GM12878 (cell line): ENCODE data around the gene MXI1. TPM values are rescaled to one million over a fixed set of nuclear protein-coding genes. Genes with fewer than 3 reads are reported as not detected.

Experiments used
- ATAC-seq: fragments of 200-7000 bp; cut with Tn5 transposase; 3 replicates; pipeline ENCODE4 v1.9.1; 2020; ENCODE audit warnings: mild to moderate bottlenecking, moderate library complexity
- BruUV-seq: library from RNA; stranded (reverse); fragments of 400-500 nt; replicated peaks from 2 replicates; lab custom pipeline; 2021; lab: Mats Ljungman, UMichigan
- CTCF ChIA-PET: fragments of 300-600 bp; sonication (Branson Sonifier 250); formaldehyde crosslinking; extraction: SDS; loops from one replicate; lab custom pipeline; 2021; ENCODE audit warnings: inconsistent platforms; lab: Yijun Ruan, JAX
- POLR2A ChIA-PET: fragments of 350-600 bp; formaldehyde crosslinking; extraction: SDS; loops from one replicate; lab custom pipeline; 2021; ENCODE audit warnings: inconsistent platforms; lab: Charles Lee
- RAD21 ChIA-PET: fragments of 300-600 bp; sonication (Branson Sonifier 250); formaldehyde crosslinking; loops from one replicate; lab custom pipeline; 2023; ENCODE audit warnings: antibody characterized with exemption; ENCODE audit not compliant: unreplicated experiment; lab: Charles Lee
- SMC1A ChIA-PET: fragments of 300-600 bp; sonication (Branson Sonifier 250); formaldehyde crosslinking; loops from one replicate; lab custom pipeline; 2023; ENCODE audit not compliant: unreplicated experiment, uncharacterized antibody; lab: Charles Lee
- DNase-seq: peaks from one replicate; pipeline ENCODE4 v3.0.0-alpha.2; 2011; ENCODE audit warnings: low read depth, low spot score
- FAIRE-seq: peaks from 3 replicates; lab custom pipeline; 2011; peaks lifted over from hg19 to GRCh38; lab: Jason Lieb, UNC
- H2AFZ ChIP-seq: 2 replicates; pipeline ENCODE4 v1.6.0; 2011; ENCODE audit warnings: low read depth, low read length, control low read depth; ENCODE audit not compliant: control insufficient read depth
- H3K27ac ChIP-seq: 2 replicates; pipeline ENCODE4 v1.5.1; 2011; ENCODE audit warnings: control low read depth; ENCODE audit not compliant: control insufficient read depth, insufficient read depth
- H3K27me3 ChIP-seq, 2 experiments: replicated peaks in 1 of 2; 2 replicates each; pipeline versions ENCODE4 v1.6.0 to v1.6.1; 2011; ENCODE audit warnings: low read length in 1 of 2; ENCODE audit not compliant: control insufficient read depth in 2 of 2, insufficient read depth in 2 of 2
- H3K36me3 ChIP-seq, 2 experiments: 2 replicates each; pipeline ENCODE4 v1.5.1; 2011; ENCODE audit warnings: low read length in 1 of 2; ENCODE audit not compliant: control insufficient read depth in 2 of 2, insufficient read depth in 2 of 2
- H3K4me1 ChIP-seq: 2 replicates; pipeline ENCODE4 v1.6.1; 2011; ENCODE audit warnings: mild to moderate bottlenecking, low read length, moderate library complexity, mixed read lengths; ENCODE audit not compliant: control insufficient read depth, insufficient read depth
- H3K4me2 ChIP-seq: 2 replicates; pipeline ENCODE4 v1.6.0; 2011; ENCODE audit warnings: control low read depth; ENCODE audit not compliant: control insufficient read depth, insufficient read depth
- H3K4me3 ChIP-seq: fragments of 200-600 bp; sonication (generic); 2 replicates; pipeline ENCODE4 v1.5.1; 2016
- H3K79me2 ChIP-seq: 2 replicates; pipeline ENCODE4 v1.6.0; 2011; ENCODE audit warnings: low read length; ENCODE audit not compliant: control insufficient read depth, insufficient read depth
- H3K9ac ChIP-seq: 2 replicates; pipeline ENCODE4 v1.8.0; 2011; ENCODE audit warnings: low read length, control low read depth, mixed read lengths; ENCODE audit not compliant: control insufficient read depth, insufficient read depth
- H3K9me3 ChIP-seq: replicated peaks from 3 replicates; pipeline ENCODE4 v1.5.1; 2011; ENCODE audit warnings: mild to moderate bottlenecking, low read length; ENCODE audit not compliant: control insufficient read depth, insufficient read depth
- H4K20me1 ChIP-seq: 2 replicates; pipeline ENCODE4 v1.6.0; 2011; ENCODE audit not compliant: control insufficient read depth, insufficient read depth
- ASH2L ChIP-seq: fragments of 300-600, 200-600 bp; sonication (generic); IDR thresholded peaks from 2 replicates; pipeline ENCODE4 v1.6.1; 2017; ENCODE audit warnings: low read depth, mild to moderate bottlenecking, borderline replicate concordance
- BCL11A ChIP-seq: IDR thresholded peaks from 2 replicates; pipeline ENCODE4 v1.6.1; 2011; ENCODE audit warnings: low read depth, low read length
- FOXM1 ChIP-seq: IDR thresholded peaks from 2 replicates; pipeline ENCODE4 v1.6.1; 2012; ENCODE audit warnings: low read depth, mild to moderate bottlenecking, inconsistent platforms, low read length, moderate library complexity
- JUNB ChIP-seq: IDR thresholded peaks from 2 replicates; pipeline ENCODE4 v1.6.1; 2016; ENCODE audit warnings: antibody characterized with exemption, mild to moderate bottlenecking
- MEF2B ChIP-seq: fragments of 450-650 bp; IDR thresholded peaks from 2 replicates; pipeline ENCODE4 v1.6.1; 2018; ENCODE audit warnings: mild to moderate bottlenecking, moderate library complexity; ENCODE audit not compliant: partially characterized antibody, poor library complexity, severe bottlenecking
- NFIC ChIP-seq: IDR thresholded peaks from 2 replicates; pipeline ENCODE4 v1.6.1; 2012; ENCODE audit warnings: low read depth, mild to moderate bottlenecking, inconsistent platforms, low read length, moderate library complexity
- RAD51 ChIP-seq: fragments of 450-650 bp; IDR thresholded peaks from 2 replicates; pipeline ENCODE4 v1.6.1; 2016; ENCODE audit warnings: moderate library complexity, mild to moderate bottlenecking, inconsistent platforms
- SMAD1 ChIP-seq: fragments of 450-650 bp; IDR thresholded peaks from 2 replicates; pipeline ENCODE4 v1.6.1; 2018; ENCODE audit warnings: mild to moderate bottlenecking, low read depth; ENCODE audit not compliant: partially characterized antibody
- SMC3 ChIP-seq: IDR thresholded peaks from 2 replicates; pipeline ENCODE4 v1.6.1; 2011; ENCODE audit warnings: low read length, improper control_type of control experiment, borderline replicate concordance
- ZSCAN29 ChIP-seq: fragments of 450-650 bp; IDR thresholded peaks from 2 replicates; pipeline ENCODE4 v1.6.1; 2017; ENCODE audit warnings: mild to moderate bottlenecking, moderate library complexity
- WGBS: methylation state at CpG from one replicate; pipeline ENCODE4 v1.1.6; 2016; ENCODE audit warnings: low lambda C conversion rate; ENCODE audit not compliant: insufficient replicate concordance, insufficient coverage; ENCODE audit errors: missing lambda C conversion rate; 5-methylcytosine and 5-hydroxymethylcytosine counted together
- in situ Hi-C: fragments of 300-500 bp; cut with MboI; formaldehyde crosslinking; loops from 9 replicates; pipeline ENCODE4 v1.14.3; 2018; ENCODE audit warnings: mixed read lengths
- intact Hi-C: fragments of 100-400 bp; cut with micrococcal nuclease; formaldehyde crosslinking; loops from one replicate; pipeline ENCODE4 v1.14.2; 2022; ENCODE audit not compliant: unreplicated experiment
- polyA plus RNA-seq, 11 experiments: library from polyadenylated mRNA; depleted of rRNA in 4 of 11; unstranded in 6 of 11; stranded (reverse) in 5 of 11; fragments of >200 nt; fragmentation: Nextera tagmentation in 4 of 11; fragmentation: Illumina TruSeq in 1 of 11; extraction: Ambion mirVana in 4 of 11; extraction: Trizol in 1 of 11; gene quantifications; 1 replicate in 1 of 11; 2 replicates in 10 of 11; pipeline versions ENCODE4 v1.2.1 to v1.2.3, GENCODE V29; 2011 to 2016; ENCODE audit warnings: inconsistent platforms in 2 of 11, missing spikeins in 2 of 11, low read depth in 1 of 11
- total RNA-seq, 4 experiments: library from RNA; depleted of rRNA in 3 of 4; stranded (reverse); fragments of >200 nt in 3 of 4; fragmentation: Illumina TruSeq in 1 of 4; extraction: Trizol in 1 of 4; gene quantifications; 2 replicates each; pipeline versions ENCODE4 v1.2.1 to v1.2.3, GENCODE V29; 2013 to 2021
- TF ChIP-seq, protein P1 (sequence below): fragments of 450-650 bp; IDR thresholded peaks from 2 replicates; pipeline ENCODE4 v1.6.1; 2017; ENCODE audit warnings: low read depth, mild to moderate bottlenecking, moderate library complexity
- TF ChIP-seq, protein P2 (sequence below): fragments of 450-650 bp; formaldehyde crosslinking; IDR thresholded peaks from 2 replicates; pipeline ENCODE4 v1.5.0; 2022; ENCODE audit warnings: mild to moderate bottlenecking, missing genetic modification characterization
- TF ChIP-seq, protein P3 (sequence below): fragments of 450-650 bp; IDR thresholded peaks from 2 replicates; pipeline ENCODE4 v1.6.1; 2017; ENCODE audit warnings: antibody characterized with exemption, mild to moderate bottlenecking, moderate library complexity

Gene MXI1
- total and polyA plus RNA-seq, 10 of the 15 experiments (the other 5 are each of a cell fraction or from before 2014, with no cell fraction given): 0.23 to 8.0 (median 0.41) TPM

DNA sequence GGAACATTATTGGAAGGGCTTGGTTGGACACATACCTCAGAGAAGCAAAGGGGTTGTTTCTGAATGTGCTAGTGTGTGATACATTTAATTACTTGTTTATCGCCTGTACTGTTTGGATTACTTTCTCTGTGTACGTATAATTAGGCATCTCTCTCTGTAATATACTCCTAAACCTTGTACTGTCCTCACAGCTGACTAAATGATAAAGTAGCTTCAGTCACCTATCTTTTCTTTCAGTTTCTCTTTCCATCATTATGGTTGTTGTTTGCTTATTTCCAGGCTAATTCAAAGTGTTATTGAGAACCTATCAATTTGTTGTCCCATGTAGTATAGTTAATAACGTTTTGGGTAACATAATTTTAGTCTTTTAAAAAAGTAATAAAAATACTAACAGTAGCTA is 34.0 kb downstream of the MXI1 start:
- ChIA-PET CTCF (interaction anchor here (0.8 to 3.1 kb wide), 4 partner anchors 16 to 103 kb away, joined by 3 to 12 read pairs (median 4); no protein-coding TSS in a partner anchor), RAD21 (interaction anchor here (1.5 kb wide), 1 partner anchor 307 kb away, joined by 3 read pairs; no protein-coding TSS in a partner anchor), POLR2A (interaction anchor here (1.9 kb wide), 1 partner anchor 30 kb away, joined by 7 read pairs; no protein-coding TSS in a partner anchor), SMC1A (interaction anchor here (0.6 to 1.4 kb wide), 4 partner anchors 9 to 38 kb away, joined by 3 to 4 read pairs (median 3); no protein-coding TSS in a partner anchor)
- H3K9ac ChIP-seq: no peak overlapping the region
- H3K9me3 ChIP-seq: no peaks in the 10 kb centered on the region
- no peaks in the 10 kb centered on the region for H3K4me1 ChIP-seq
- DNase-seq: no peak
- TF ChIP-seq ASH2L (no peak), RAD51 (no peak), SMC3 (no peak), MEF2B (no peak), JUNB (no peak), BCL11A (no peak), SMAD1 (no peak), NFIC (no peak), FOXM1 (no peak), ZSCAN29 (no peak)
- TF ChIP-seq, protein P1, sequence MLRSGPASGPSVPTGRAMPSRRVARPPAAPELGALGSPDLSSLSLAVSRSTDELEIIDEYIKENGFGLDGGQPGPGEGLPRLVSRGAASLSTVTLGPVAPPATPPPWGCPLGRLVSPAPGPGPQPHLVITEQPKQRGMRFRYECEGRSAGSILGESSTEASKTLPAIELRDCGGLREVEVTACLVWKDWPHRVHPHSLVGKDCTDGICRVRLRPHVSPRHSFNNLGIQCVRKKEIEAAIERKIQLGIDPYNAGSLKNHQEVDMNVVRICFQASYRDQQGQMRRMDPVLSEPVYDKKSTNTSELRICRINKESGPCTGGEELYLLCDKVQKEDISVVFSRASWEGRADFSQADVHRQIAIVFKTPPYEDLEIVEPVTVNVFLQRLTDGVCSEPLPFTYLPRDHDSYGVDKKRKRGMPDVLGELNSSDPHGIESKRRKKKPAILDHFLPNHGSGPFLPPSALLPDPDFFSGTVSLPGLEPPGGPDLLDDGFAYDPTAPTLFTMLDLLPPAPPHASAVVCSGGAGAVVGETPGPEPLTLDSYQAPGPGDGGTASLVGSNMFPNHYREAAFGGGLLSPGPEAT: no peak
- TF ChIP-seq, protein P2, sequence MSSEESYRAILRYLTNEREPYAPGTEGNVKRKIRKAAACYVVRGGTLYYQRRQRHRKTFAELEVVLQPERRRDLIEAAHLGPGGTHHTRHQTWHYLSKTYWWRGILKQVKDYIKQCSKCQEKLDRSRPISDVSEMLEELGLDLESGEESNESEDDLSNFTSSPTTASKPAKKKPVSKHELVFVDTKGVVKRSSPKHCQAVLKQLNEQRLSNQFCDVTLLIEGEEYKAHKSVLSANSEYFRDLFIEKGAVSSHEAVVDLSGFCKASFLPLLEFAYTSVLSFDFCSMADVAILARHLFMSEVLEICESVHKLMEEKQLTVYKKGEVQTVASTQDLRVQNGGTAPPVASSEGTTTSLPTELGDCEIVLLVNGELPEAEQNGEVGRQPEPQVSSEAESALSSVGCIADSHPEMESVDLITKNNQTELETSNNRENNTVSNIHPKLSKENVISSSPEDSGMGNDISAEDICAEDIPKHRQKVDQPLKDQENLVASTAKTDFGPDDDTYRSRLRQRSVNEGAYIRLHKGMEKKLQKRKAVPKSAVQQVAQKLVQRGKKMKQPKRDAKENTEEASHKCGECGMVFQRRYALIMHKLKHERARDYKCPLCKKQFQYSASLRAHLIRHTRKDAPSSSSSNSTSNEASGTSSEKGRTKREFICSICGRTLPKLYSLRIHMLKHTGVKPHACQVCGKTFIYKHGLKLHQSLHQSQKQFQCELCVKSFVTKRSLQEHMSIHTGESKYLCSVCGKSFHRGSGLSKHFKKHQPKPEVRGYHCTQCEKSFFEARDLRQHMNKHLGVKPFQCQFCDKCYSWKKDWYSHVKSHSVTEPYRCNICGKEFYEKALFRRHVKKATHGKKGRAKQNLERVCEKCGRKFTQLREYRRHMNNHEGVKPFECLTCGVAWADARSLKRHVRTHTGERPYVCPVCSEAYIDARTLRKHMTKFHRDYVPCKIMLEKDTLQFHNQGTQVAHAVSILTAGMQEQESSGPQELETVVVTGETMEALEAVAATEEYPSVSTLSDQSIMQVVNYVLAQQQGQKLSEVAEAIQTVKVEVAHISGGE: no peak
- TF ChIP-seq, protein P3, sequence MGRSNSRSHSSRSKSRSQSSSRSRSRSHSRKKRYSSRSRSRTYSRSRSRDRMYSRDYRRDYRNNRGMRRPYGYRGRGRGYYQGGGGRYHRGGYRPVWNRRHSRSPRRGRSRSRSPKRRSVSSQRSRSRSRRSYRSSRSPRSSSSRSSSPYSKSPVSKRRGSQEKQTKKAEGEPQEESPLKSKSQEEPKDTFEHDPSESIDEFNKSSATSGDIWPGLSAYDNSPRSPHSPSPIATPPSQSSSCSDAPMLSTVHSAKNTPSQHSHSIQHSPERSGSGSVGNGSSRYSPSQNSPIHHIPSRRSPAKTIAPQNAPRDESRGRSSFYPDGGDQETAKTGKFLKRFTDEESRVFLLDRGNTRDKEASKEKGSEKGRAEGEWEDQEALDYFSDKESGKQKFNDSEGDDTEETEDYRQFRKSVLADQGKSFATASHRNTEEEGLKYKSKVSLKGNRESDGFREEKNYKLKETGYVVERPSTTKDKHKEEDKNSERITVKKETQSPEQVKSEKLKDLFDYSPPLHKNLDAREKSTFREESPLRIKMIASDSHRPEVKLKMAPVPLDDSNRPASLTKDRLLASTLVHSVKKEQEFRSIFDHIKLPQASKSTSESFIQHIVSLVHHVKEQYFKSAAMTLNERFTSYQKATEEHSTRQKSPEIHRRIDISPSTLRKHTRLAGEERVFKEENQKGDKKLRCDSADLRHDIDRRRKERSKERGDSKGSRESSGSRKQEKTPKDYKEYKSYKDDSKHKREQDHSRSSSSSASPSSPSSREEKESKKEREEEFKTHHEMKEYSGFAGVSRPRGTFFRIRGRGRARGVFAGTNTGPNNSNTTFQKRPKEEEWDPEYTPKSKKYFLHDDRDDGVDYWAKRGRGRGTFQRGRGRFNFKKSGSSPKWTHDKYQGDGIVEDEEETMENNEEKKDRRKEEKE: no peak
- peaks cover 0 to 6% of the 10 kb centered on the region in 2 experiments; a peak in 2 of 4 replicates for H3K27me3 ChIP-seq
- H3K79me2 ChIP-seq: no peaks in the 10 kb centered on the region
- WGBS: 60% methylated on average over 3 of the region's 3 CpGs
- peak; percentile 35 for FAIRE-seq
- in situ Hi-C loops: no loop called here
- intact Hi-C loops: loop anchor here (5.0 kb wide), 1 partner anchor 36 kb away; no protein-coding TSS in a partner anchor
- no peak overlapping the region for H3K27ac ChIP-seq
- BruUV-seq: no TSS peak
- H2AFZ ChIP-seq: no peak overlapping the region
- H3K4me3 ChIP-seq: no peak overlapping the region
- H3K4me2 ChIP-seq: no peak overlapping the region
- ATAC-seq: peak; percentile 28; the same call in 1 of the 3 replicates
- H3K36me3 ChIP-seq: no peaks in the 10 kb centered on the region
- no peaks in the 10 kb centered on the region for H4K20me1 ChIP-seq
